ENCODE measurements around the gene LIF. TPM values are rescaled to one million over a fixed set of nuclear protein-coding genes. Genes with fewer than 3 reads are reported as not detected.

LIF gene
- total and polyA plus RNA-seq, 2 donors (not counting 3 experiments of a cell fraction or from before 2014, with no cell fraction given), result 0.12 to 0.27 TPM

DNA sequence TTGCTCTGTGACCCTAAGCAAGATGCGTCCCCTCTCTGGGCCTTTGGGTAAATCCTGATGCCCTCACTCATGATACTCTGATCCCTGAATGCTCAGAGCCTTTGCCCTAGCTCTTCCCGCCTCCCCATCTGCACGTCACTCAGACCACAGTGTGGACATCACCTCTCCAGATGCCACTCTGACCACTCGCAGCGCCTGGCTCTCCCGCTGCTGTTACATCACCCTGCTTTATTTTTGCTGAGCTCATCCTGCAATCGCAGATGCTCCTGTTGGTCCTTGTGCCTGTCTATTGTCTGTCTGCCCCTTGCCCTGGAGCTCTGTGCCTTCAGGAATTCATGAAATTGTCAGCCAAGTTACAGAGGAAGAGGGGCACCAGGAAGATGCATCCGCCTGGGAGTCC, 14.6 kb upstream of the LIF start:
- Histone ChIP-seq H3K9me1 (replicated peaks; ENCODE audit: control insufficient read depth, extremely low read depth, insufficient read depth, low read length) (no peaks in the 10 kb centered on the region), H3K4me1 (ENCODE audit: control insufficient read depth, extremely low read depth, insufficient read depth, low read length) (peaks cover 8% of the 10 kb centered on the region), H3K79me2 (ENCODE audit: control insufficient read depth, insufficient read depth, low read length) (no peaks in the 10 kb centered on the region), H3K4me3 (replicated peaks in 1 of 3; ENCODE audit: insufficient read depth in 1 of 3, low read depth in 1 of 3, low read length in 3 of 3) (no peak overlapping the region), H4K20me1 (replicated peaks; ENCODE audit: control insufficient read depth, extremely low read depth, insufficient read depth, low read length) (no peaks in the 10 kb centered on the region), H3K9ac (replicated peaks; ENCODE audit: extremely low read depth, insufficient read depth, low read length) (no peak overlapping the region), H3K27ac (ENCODE audit: insufficient read depth, low read depth, low read length) (no peak overlapping the region), H3K27me3 (ENCODE audit: control insufficient read depth in 2 of 2, insufficient read depth in 2 of 2, low read length in 2 of 2) (no peaks in the 10 kb centered on the region), H2AFZ (ENCODE audit: low read depth, low read length) (no peak overlapping the region), H3K4me2 (ENCODE audit: insufficient read depth, low read length) (no peak overlapping the region), H3K9me3 (replicated peaks; ENCODE audit: control insufficient read depth, insufficient read depth, low read length) (no peaks in the 10 kb centered on the region), H3K36me3 (ENCODE audit: control insufficient read depth in 2 of 2, extremely low read depth in 1 of 2, insufficient read depth in 2 of 2, low read length in 2 of 2) (no peaks in the 10 kb centered on the region)
- no TSS peak for BruUV-seq (replicated peaks)
- intact Hi-C loops (cut with micrococcal nuclease), result no loop called here
- TF ChIP-seq FOS (IDR thresholded peaks at IDR 0.05; ENCODE audit: borderline replicate concordance, insufficient read depth, low read length), result no peak
- TF ChIP-seq CTCF (IDR thresholded peaks at IDR 0.05; ENCODE audit: extremely low read depth in 1 of 2, insufficient read depth in 1 of 2, low read depth in 1 of 2, low read length in 2 of 2), result no peak
- TF ChIP-seq MYC (IDR thresholded peaks at IDR 0.05; ENCODE audit: low read depth, low read length), result no peak
- no peak for TF ChIP-seq MAX (IDR thresholded peaks at IDR 0.05; ENCODE audit: insufficient read depth, insufficient read length)
- TF ChIP-seq GATA2 (IDR thresholded peaks at IDR 0.05; ENCODE audit: insufficient read depth, insufficient read length, low read depth, low read length), result no peak
- no peak for TF ChIP-seq EZH2 (IDR thresholded peaks at IDR 0.05; ENCODE audit: borderline replicate concordance, low read depth, low read length, severe bottlenecking)
- TF ChIP-seq POLR2AphosphoS5 (IDR thresholded peaks at IDR 0.05; ENCODE audit: insufficient read depth, low read depth, low read length), result no peak
- no peak for TF ChIP-seq POLR2A (IDR thresholded peaks at IDR 0.05; ENCODE audit: low read depth, low read length)
- no peak for TF ChIP-seq JUN (IDR thresholded peaks at IDR 0.05; ENCODE audit: borderline replicate concordance, insufficient read depth, insufficient read length, low read depth)
- FAIRE-seq (no peak), DNase-seq (ENCODE audit: low read depth, low spot score) (no peak)
- ChIA-PET POLR2A (no interaction called here), CTCF (interaction anchor here (0.5 to 3.7 kb wide), 9 partner anchors 9 to 130 kb away, joined by 3 to 56 read pairs (median 4); partner anchors contain the start of genes RNF215 and TBC1D10A)
- dilution Hi-C loops (cut with MboI; ENCODE audit: extremely low pct_ligation_motif_present, low sequenced_read_pairs), result no loop called here
